Measurements from ENCODE around the gene TNFRSF1B. TPM values are rescaled to one million over a fixed set of nuclear protein-coding genes. Genes with fewer than 3 reads are reported as not detected.

TNFRSF1B gene
- total and polyA plus RNA-seq, 2 experiments from 2014 or later, result 0.91 to 4.1 TPM

DNA sequence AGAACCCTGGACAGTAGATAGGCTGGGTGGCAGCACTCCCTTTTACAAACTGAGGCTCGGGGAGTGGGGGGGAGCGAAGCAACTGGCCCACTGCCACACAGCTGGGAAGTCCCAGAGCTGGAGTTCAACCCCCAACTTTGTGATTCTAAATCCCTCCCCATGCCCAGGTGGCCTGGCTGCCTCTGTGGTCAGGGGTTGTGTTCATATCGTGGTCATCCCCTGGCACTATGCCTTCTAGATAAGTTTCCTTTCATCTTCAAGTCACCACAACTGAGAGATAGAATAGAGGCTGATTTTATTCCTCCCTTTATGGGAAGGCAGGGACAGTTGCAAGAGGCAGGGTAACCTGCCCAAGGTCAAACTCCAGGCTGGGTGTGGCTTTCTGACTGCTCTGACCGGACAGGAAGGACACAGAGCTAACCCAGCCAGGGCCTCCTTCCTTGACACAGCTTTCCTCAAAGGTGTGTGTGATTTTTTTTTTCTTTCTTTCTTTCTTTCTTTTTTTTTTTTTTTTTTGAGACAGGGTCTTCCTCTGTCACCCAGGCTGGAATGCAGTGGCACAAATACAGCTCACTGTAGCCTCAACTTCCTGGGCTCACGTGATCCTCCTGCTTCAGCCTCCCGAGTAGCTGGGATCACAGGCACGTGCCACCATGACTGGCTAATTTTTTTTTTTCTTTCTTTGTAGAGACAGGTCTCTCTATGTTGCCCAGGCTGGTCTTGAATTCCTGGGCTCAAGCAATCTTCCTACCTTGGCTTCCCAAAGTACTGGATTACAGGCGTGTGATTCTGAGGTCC lies 18.4 kb upstream of the TNFRSF1B start:
- no peaks in the 10 kb centered on the region for H3K9me2 ChIP-seq (ENCODE audit: insufficient read depth)
- H3F3A ChIP-seq (replicated peaks; ENCODE audit: low read depth), result 0 out of 2 replicates have a peak, but pooled peaks cover 10% of the 10 kb centered on the region
- no peak overlapping the region for H2AFZ ChIP-seq
- ATAC-seq, result no peak
- H3K4me2 ChIP-seq, result no peak overlapping the region
- H3K79me2 ChIP-seq (replicated peaks; ENCODE audit: insufficient read depth), result no peaks in the 10 kb centered on the region
- peaks cover 8% of the 10 kb centered on the region; the same call in 2 of the 3 replicates for H3K4me1 Mint-ChIP-seq
- H3K9me3 Mint-ChIP-seq, result no peaks in the 10 kb centered on the region; the same call in 2 of the 3 replicates
- no peaks in the 10 kb centered on the region for H3K36me3 Mint-ChIP-seq (ENCODE audit: low read depth)
- no peak overlapping the region for H3K4me3 Mint-ChIP-seq
- H3K27me3 Mint-ChIP-seq (ENCODE audit: insufficient read depth, low read depth, poor library complexity), result peaks cover 5% of the 10 kb centered on the region
- H3K27ac Mint-ChIP-seq, result no peak overlapping the region
- H3K27ac ChIP-seq (ENCODE audit: low read depth), result no peak overlapping the region
- H3K36me3 ChIP-seq (ENCODE audit: insufficient read depth), result no peaks in the 10 kb centered on the region; the same call in 1 of the 2 replicates
- H4K20me1 ChIP-seq (replicated peaks; ENCODE audit: insufficient read depth), result no peaks in the 10 kb centered on the region
- TF ChIP-seq EZH2phosphoT487 (IDR thresholded peaks at IDR 0.05; ENCODE audit: unreplicated experiment), result no peak
- TF ChIP-seq STAT1 (IDR thresholded peaks at IDR 0.05; ENCODE audit: unreplicated experiment), result no peak
- TF ChIP-seq, protein P1, sequence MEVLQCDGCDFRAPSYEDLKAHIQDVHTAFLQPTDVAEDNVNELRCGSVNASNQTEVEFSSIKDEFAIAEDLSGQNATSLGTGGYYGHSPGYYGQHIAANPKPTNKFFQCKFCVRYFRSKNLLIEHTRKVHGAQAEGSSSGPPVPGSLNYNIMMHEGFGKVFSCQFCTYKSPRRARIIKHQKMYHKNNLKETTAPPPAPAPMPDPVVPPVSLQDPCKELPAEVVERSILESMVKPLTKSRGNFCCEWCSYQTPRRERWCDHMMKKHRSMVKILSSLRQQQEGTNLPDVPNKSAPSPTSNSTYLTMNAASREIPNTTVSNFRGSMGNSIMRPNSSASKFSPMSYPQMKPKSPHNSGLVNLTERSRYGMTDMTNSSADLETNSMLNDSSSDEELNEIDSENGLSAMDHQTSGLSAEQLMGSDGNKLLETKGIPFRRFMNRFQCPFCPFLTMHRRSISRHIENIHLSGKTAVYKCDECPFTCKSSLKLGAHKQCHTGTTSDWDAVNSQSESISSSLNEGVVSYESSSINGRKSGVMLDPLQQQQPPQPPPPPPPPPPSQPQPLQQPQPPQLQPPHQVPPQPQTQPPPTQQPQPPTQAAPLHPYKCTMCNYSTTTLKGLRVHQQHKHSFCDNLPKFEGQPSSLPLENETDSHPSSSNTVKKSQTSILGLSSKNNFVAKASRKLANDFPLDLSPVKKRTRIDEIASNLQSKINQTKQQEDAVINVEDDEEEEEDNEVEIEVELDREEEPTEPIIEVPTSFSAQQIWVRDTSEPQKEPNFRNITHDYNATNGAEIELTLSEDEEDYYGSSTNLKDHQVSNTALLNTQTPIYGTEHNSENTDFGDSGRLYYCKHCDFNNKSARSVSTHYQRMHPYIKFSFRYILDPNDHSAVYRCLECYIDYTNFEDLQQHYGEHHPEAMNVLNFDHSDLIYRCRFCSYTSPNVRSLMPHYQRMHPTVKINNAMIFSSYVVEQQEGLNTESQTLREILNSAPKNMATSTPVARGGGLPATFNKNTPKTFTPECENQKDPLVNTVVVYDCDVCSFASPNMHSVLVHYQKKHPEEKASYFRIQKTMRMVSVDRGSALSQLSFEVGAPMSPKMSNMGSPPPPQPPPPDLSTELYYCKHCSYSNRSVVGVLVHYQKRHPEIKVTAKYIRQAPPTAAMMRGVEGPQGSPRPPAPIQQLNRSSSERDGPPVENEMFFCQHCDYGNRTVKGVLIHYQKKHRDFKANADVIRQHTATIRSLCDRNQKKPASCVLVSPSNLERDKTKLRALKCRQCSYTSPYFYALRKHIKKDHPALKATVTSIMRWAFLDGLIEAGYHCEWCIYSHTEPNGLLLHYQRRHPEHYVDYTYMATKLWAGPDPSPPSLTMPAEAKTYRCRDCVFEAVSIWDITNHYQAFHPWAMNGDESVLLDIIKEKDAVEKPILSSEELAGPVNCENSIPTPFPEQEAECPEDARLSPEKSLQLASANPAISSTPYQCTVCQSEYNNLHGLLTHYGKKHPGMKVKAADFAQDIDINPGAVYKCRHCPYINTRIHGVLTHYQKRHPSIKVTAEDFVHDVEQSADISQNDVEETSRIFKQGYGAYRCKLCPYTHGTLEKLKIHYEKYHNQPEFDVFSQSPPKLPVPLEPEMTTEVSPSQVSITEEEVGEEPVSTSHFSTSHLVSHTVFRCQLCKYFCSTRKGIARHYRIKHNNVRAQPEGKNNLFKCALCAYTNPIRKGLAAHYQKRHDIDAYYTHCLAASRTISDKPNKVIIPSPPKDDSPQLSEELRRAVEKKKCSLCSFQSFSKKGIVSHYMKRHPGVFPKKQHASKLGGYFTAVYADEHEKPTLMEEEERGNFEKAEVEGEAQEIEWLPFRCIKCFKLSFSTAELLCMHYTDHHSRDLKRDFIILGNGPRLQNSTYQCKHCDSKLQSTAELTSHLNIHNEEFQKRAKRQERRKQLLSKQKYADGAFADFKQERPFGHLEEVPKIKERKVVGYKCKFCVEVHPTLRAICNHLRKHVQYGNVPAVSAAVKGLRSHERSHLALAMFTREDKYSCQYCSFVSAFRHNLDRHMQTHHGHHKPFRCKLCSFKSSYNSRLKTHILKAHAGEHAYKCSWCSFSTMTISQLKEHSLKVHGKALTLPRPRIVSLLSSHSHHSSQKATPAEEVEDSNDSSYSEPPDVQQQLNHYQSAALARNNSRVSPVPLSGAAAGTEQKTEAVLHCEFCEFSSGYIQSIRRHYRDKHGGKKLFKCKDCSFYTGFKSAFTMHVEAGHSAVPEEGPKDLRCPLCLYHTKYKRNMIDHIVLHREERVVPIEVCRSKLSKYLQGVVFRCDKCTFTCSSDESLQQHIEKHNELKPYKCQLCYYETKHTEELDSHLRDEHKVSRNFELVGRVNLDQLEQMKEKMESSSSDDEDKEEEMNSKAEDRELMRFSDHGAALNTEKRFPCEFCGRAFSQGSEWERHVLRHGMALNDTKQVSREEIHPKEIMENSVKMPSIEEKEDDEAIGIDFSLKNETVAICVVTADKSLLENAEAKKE (CRISPR knock-in tag; IDR thresholded peaks at IDR 0.05), result no peak
- no peak for TF ChIP-seq JUNB (IDR thresholded peaks at IDR 0.05; ENCODE audit: unreplicated experiment)
- H3K27me3 ChIP-seq (ENCODE audit: insufficient read depth), result no peaks in the 10 kb centered on the region
- DNase-seq (ENCODE audit: low spot score), result no peak
- H3K4me3 ChIP-seq, result no peak overlapping the region
- no peaks in the 10 kb centered on the region for H3K4me1 ChIP-seq (ENCODE audit: insufficient read depth)

Measured in GM23338 (cell line).